GM12875 (cell line): Measurements from ENCODE around the gene ZSCAN5A.
"Not testable (repeated sequence)": the region's sequence is repeated elsewhere in the genome, so short reads cannot be mapped to it uniquely, and the experiment has no call there.

ENCODE experiments used
- H3K4me3 ChIP-seq: one replicate; pipeline ENCODE4 v1.5.1; 2011; ENCODE audit warnings: low read depth, low read length, control low read depth
- TF ChIP-seq, protein P1 (sequence below): IDR thresholded peaks from 2 replicates; pipeline ENCODE4 v1.5.1; 2011; ENCODE audit warnings: low read depth, mild to moderate bottlenecking, control low read depth, inconsistent platforms, low read length, moderate library complexity, borderline replicate concordance; ENCODE audit not compliant: insufficient read depth

Gene ZSCAN5A

DNA sequence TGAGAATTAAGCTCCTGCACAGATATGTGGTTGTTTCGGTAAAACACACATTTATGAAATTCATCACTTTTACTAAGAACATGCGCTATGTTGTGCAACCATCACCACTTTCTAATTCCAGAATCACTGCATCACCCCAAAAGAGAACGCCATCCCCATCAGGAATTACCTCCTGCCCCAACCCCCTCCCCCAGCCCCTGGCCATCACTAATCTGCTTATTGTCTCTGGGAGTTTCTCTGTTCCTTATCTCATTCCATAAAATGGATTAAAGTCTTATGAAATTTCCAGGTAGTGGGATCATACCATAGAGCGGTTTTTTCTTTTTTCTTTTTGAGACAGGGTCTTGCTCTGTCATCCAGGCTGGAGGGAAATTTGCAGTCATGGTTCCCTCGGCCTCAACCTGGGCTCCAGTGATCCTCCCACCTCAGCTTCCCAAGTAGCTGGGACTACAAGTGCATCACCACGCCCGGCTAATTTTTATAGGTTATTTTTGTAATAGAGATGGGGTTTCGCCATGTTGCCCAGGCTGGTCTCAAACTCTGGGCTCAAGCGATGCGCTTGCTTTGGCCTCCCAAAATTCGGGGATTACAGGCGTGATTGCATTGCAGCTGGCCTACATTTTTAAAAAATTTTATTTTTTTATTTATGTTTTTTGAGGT lies 120.5 kb downstream of the ZSCAN5A start:
- TF ChIP-seq, protein P1, sequence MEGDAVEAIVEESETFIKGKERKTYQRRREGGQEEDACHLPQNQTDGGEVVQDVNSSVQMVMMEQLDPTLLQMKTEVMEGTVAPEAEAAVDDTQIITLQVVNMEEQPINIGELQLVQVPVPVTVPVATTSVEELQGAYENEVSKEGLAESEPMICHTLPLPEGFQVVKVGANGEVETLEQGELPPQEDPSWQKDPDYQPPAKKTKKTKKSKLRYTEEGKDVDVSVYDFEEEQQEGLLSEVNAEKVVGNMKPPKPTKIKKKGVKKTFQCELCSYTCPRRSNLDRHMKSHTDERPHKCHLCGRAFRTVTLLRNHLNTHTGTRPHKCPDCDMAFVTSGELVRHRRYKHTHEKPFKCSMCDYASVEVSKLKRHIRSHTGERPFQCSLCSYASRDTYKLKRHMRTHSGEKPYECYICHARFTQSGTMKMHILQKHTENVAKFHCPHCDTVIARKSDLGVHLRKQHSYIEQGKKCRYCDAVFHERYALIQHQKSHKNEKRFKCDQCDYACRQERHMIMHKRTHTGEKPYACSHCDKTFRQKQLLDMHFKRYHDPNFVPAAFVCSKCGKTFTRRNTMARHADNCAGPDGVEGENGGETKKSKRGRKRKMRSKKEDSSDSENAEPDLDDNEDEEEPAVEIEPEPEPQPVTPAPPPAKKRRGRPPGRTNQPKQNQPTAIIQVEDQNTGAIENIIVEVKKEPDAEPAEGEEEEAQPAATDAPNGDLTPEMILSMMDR = no peak
- no peak overlapping the region for H3K4me3 ChIP-seq

DNA sequence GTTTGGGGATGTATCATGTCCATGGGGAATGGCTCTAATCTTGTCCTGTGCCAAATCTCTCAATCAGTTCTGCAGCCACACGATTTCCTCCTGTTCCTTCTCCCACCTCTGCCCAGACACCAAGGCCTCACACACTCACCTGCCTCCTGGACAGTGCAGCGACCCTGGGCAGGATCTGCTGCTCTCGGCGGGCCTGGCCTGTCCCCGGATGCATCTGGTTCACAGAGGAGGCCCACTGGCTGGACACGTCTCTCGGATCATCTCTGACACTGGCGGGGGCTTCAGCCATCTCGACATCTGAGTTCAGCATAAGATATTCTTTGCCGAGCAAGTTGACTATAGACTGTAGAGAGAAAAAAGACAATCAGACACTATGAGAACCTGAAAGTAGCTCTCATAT lies 122.9 kb downstream of the ZSCAN5A start:
- TF ChIP-seq, protein P1 = no peak
- H3K4me3 ChIP-seq = no peak overlapping the region

DNA sequence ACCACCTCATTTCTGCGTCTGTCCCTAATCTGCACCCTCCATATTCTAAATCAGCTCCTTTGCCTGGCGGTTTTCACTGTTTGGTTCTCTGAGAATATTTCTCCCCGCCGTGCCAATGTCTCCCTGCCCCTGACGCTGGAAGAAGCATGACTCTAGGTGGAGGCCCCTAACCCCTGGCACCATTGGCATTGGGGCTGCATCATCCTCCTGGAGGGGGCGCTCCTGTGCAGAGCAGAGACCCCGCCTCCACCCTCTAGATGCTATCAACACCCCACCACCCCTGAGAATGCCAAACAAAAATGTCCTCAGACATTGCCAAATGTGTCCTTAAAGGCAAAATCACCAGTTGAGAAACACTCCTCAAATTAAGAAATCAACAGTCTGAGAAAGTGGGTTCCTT lies 123.5 kb downstream of the ZSCAN5A start:
- TF ChIP-seq, protein P1 = 0 out of 2 replicates have a peak, but pooled peaks have one; percentile 1
- no peak overlapping the region for H3K4me3 ChIP-seq

DNA sequence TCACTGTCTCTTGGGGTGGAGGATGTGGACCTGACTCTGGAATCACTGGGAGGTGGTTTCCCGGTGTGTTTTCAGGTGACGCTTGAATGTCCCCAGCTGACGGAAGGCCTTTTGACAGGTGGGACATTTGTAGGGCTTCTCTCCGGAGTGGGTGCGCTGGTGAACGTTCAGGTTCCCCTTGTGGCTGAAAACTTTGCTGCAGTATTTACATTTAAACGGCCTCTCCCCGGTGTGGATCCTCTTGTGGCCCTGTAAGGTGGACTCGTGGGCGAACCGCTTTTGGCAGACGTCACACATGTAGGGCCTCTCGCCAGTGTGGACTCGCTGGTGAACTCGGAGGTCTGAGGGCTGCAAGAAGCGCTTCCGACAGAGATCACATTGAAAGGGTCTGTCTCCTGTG lies 124.9 kb downstream of the ZSCAN5A start:
- H3K4me3 ChIP-seq = no peak overlapping the region
- TF ChIP-seq, protein P1 = peak; percentile 2; the same call in 1 of the 2 replicates

DNA sequence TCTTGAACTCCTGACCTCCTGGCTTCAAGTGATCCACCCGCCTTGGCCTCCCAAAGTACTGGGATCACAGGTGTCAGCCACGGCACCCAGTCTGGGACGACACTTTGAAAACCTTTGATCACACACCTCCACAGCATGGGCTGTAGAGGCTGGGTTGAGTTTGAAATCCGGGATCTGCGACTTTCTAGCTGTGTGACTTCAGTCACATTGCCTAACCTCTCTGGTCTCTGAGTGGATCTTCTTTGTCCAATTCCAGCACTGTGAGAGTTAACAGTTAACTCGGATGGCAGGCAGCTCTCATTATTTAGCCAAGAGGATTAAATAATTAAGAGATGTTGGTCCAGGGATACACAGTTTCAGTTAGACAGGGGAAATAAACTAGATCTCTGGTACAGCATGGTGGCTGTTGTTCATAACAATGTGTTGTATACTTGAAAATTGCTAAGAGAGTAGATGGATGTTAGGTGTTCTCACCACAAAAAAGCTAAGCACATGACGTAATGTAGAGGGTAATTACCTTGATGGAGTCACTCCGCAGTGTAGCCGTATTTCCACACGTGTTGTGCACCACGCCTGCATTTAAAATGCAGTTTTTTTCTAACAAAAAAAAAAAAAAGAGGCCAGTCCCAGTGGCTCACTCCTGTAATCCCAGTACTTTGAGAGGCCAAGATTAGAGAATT lies 136.9 kb downstream of the ZSCAN5A start:
- TF ChIP-seq, protein P1 = no peak

DNA sequence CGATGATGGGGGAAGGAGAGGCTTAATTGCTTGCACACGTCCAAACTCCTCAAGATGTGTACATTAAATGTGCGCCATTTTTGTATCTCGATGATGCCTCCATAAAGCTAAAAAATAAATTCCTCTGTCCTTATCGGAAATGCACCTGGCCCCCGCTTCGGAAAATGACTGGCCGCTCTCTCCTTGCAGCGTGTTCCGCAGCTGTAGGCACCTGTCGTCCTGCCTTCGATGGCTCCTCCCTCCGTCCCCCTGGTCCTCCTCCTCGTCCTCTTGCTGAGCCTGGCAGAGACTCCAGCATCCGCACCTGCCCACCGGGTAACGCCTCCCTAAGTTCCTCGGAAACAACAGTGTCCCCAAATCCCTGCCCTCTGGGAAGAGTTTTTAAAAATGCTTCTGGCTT lies 137.8 kb downstream of the ZSCAN5A start:
- no peak overlapping the region for H3K4me3 ChIP-seq
- TF ChIP-seq, protein P1 = no peak

More for the DNA sequence above, 136.9 kb downstream of the ZSCAN5A start:
- H3K4me3 ChIP-seq = no peak overlapping the region

DNA sequence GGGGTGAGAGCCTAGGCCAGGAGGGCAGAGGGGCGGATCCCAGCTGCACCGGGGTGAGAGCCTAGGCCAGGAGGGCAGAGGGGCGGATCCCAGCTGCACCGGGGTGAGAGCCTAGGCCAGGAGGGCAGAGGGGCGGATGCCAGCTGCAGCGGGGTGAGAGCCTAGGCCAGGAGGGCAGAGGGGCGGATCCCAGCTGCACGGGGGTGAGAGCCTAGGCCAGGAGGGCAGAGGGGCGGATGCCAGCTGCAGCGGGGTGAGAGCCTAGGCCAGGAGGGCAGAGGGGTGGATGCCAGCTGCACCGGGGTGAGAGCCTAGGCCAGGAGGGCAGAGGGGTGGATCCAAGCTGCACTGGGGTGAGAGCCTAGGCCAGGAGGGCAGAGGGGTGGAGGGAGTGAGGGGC lies 138.3 kb downstream of the ZSCAN5A start:
- H3K4me3 ChIP-seq = not testable (repeated sequence)

DNA sequence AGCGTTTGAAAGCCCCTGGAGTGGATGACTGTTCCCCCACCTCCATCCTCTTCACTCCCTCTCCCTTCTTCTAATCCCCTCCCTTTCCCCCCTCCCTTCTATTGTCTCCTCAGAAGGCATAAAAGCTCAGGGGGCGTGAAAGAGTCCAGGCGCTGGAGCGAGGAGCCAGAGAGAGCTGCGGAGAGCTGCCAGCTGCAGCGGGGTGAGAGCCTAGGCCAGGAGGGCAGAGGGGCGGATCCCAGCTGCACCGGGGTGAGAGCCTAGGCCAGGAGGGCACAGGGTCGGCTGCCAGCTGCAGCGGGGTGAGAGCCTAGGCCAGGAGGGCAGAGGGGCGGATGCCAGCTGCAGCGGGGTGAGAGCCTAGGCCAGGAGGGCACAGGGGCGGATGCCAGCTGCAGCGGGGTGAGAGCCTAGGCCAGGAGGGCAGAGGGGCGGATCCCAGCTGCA lies 138.8 kb downstream of the ZSCAN5A start, which contains the start of gene GALP:
TSS of gene GALP (plus strand) at position 148 of the 447 bp plus-strand sequence. CDS start 1,101 bp downstream, outside the sequence.
- H3K4me3 ChIP-seq = not testable (repeated sequence)
